Gastroesophageal sphincter (tissue), 4 donors: ENCODE measurements around the gene IGF2R. TPM values are rescaled to one million over a fixed set of nuclear protein-coding genes. Genes with fewer than 3 reads are reported as not detected.

Source experiments
- ATAC-seq: fragments of 150-250 bp; one replicate; pipeline ENCODE4 v1.9.1; 2016; ENCODE audit warnings: mild to moderate bottlenecking, moderate library complexity
- H3K27ac ChIP-seq, 4 donors: fragments of 200-600 bp; sonication (generic) in 3 of 4; 1 replicate in 3 of 4; 2 replicates in 1 of 4; pipeline ENCODE4 v1.5.1; 2016 to 2019
- H3K27me3 ChIP-seq: fragments of 200-600 bp; sonication (generic); one replicate; pipeline ENCODE4 v1.5.1; 2019
- H3K36me3 ChIP-seq, 2 donors: fragments of 200-600 bp; sonication (generic); one replicate each; pipeline ENCODE4 v1.5.1; 2019; ENCODE audit warnings: control low read depth in 1 of 2
- H3K4me1 ChIP-seq, 3 donors: fragments of 200-600 bp; sonication (generic); 1 replicate in 2 of 3; 2 replicates in 1 of 3; pipeline ENCODE4 v1.5.1; 2016 to 2019; ENCODE audit warnings: control low read depth in 2 of 3
- H3K4me3 ChIP-seq, 2 donors: fragments of 200-600 bp; sonication (generic); one replicate each; pipeline ENCODE4 v1.5.1; 2019; ENCODE audit warnings: mild to moderate bottlenecking in 1 of 2, moderate library complexity in 1 of 2
- H3K9me3 ChIP-seq, 3 donors: fragments of 200-600 bp; sonication (generic); one replicate each; pipeline ENCODE4 v1.5.1; 2017 to 2019; ENCODE audit warnings: control low read depth in 2 of 3
- EP300 ChIP-seq: sonication (generic); formaldehyde crosslinking; IDR thresholded peaks from one replicate; pipeline ENCODE4 v1.6.1; 2017; ENCODE audit warnings: antibody characterized with exemption, mild to moderate bottlenecking
- POLR2A ChIP-seq, 2 donors: fragments of 450-650 bp; IDR thresholded peaks; one replicate each; pipeline ENCODE4 v1.6.1; 2017; ENCODE audit warnings: antibody characterized with exemption in 2 of 2, mild to moderate bottlenecking in 2 of 2, moderate library complexity in 1 of 2
- POLR2AphosphoS5 ChIP-seq: sonication (generic); formaldehyde crosslinking; IDR thresholded peaks from one replicate; pipeline ENCODE4 v1.6.1; 2017; ENCODE audit warnings: antibody characterized with exemption
- WGBS, 2 donors: methylation state at CpG; one replicate each; pipeline ENCODE4 v1.1.5; 2018; ENCODE audit warnings: low coverage in 1 of 2; 5-methylcytosine and 5-hydroxymethylcytosine counted together
- total RNA-seq, 4 donors: library from RNA; depleted of rRNA; stranded (reverse); fragments of >200 nt; gene quantifications; one replicate each; pipeline ENCODE4 v1.1.0, GENCODE V29; 2016
- TF ChIP-seq, protein P1 (sequence below), 4 experiments: fragments of 200-600 bp in 2 of 4; fragments of 450-650 bp in 2 of 4; sonication (generic) in 1 of 4; IDR thresholded peaks; one replicate each; pipeline ENCODE4 v1.5.1; 2017 to 2019; ENCODE audit warnings: antibody characterized with exemption in 4 of 4, mild to moderate bottlenecking in 2 of 4, moderate library complexity in 2 of 4

IGF2R gene
- total RNA-seq, 4 donors from 2014 or later = 47.9 to 81.3 (median 52.7) TPM

GRCh38 chr6:160101277-160102205 is 132.7 kb downstream of the IGF2R start:
- ATAC-seq = no peak
- H3K27me3 ChIP-seq = no peaks in the 10 kb centered on the region
- TF ChIP-seq POLR2AphosphoS5 = no peak
- no peak for TF ChIP-seq POLR2A (IDR thresholded peaks at IDR 0.05)
- TF ChIP-seq, protein P1, sequence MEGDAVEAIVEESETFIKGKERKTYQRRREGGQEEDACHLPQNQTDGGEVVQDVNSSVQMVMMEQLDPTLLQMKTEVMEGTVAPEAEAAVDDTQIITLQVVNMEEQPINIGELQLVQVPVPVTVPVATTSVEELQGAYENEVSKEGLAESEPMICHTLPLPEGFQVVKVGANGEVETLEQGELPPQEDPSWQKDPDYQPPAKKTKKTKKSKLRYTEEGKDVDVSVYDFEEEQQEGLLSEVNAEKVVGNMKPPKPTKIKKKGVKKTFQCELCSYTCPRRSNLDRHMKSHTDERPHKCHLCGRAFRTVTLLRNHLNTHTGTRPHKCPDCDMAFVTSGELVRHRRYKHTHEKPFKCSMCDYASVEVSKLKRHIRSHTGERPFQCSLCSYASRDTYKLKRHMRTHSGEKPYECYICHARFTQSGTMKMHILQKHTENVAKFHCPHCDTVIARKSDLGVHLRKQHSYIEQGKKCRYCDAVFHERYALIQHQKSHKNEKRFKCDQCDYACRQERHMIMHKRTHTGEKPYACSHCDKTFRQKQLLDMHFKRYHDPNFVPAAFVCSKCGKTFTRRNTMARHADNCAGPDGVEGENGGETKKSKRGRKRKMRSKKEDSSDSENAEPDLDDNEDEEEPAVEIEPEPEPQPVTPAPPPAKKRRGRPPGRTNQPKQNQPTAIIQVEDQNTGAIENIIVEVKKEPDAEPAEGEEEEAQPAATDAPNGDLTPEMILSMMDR (IDR thresholded peaks at IDR 0.05) = no peak
- no peak for TF ChIP-seq EP300

GRCh38 chr6:160102399-160102798 is 133.5 kb downstream of the IGF2R start:
- ATAC-seq = no peak
- 80% methylated on average over 2 of the region's 16 CpGs; no CpG with 5 or more reads in 1 of the 2 donors for WGBS, 2 donors

More at GRCh38 chr6:160101277-160102205, 132.7 kb downstream of the IGF2R start:
- H3K9me3 ChIP-seq = no peaks in the 10 kb centered on the region
- H3K27ac ChIP-seq = no peak overlapping the region
- H3K4me1 ChIP-seq = no peaks in the 10 kb centered on the region
- H3K36me3 ChIP-seq = peaks cover 0 to 86% of the 10 kb centered on the region in 2 donors
- 80% methylated on average over 9 of the region's 23 CpGs; no CpG with 5 or more reads in 1 of the 2 donors for WGBS, 2 donors
- H3K4me3 ChIP-seq = no peak overlapping the region

DNA sequence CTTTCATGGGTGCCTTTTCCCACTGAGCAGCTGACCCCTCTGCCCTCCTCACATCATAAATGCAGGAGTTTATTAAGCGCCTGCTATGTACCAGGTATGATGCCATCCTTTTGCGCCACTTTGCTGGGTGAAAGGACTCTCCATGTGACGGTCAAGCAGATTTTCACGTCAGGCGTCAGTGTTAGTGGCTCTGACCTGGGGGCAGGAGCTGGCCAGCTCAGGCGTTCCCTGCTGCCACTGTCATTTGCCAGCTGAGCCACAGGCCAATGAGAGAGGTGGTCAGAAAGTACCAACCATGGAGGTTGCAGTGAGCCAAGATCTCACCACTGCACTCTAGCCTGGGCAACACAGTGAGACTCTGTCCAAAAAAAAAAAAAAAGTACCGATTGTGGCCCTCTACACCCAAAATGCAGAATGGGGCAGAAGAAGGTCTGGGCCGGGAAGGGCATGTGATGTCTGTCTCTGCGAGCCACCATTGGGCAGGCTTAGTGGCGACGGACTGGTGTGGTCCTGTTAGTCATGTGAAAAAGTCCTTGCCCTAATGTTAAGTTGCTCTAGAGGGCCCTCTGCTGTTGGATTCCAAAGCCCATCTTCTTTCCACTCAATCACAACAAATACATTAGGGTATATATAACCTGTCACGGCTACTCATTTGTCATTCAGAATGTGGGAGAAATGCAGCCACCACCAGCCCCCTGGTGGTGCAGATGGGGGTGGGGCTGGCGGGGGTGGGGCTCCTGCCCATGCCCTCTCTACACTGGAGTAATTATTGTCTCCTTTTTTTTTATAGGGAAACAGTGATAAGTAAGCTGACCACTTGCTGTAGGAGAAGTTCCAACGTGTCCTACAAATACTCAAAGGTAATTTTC is 134.3 kb downstream of the IGF2R start:
- Histone ChIP-seq H3K4me1 (no peaks in the 10 kb centered on the region), H3K9me3 (no peaks in the 10 kb centered on the region), H3K27me3 (no peaks in the 10 kb centered on the region), H3K27ac (no peak overlapping the region), H3K36me3 (peaks cover 0 to 86% of the 10 kb centered on the region in 2 donors), H3K4me3 (no peak overlapping the region)
- no peak for TF ChIP-seq EP300
- TF ChIP-seq, protein P1 (IDR thresholded peaks at IDR 0.05) = peak in 1 of 4 experiments; percentile 25
- WGBS, 2 donors = 78 to 81% methylated on average over 4 to 10 of the region's 14 CpGs
- ATAC-seq = no peak

More at GRCh38 chr6:160102399-160102798, 133.5 kb downstream of the IGF2R start:
- no peaks in the 10 kb centered on the region for H3K9me3 ChIP-seq
- no peak for TF ChIP-seq EP300
- TF ChIP-seq, protein P1 (IDR thresholded peaks at IDR 0.05) = no peak
- TF ChIP-seq POLR2A (IDR thresholded peaks at IDR 0.05) = no peak
- no peak for TF ChIP-seq POLR2AphosphoS5
- H3K4me1 ChIP-seq = no peaks in the 10 kb centered on the region
- no peak overlapping the region for H3K27ac ChIP-seq
- H3K27me3 ChIP-seq = no peaks in the 10 kb centered on the region
- H3K36me3 ChIP-seq = peaks cover 0 to 86% of the 10 kb centered on the region in 2 donors
- H3K4me3 ChIP-seq = no peak overlapping the region

DNA sequence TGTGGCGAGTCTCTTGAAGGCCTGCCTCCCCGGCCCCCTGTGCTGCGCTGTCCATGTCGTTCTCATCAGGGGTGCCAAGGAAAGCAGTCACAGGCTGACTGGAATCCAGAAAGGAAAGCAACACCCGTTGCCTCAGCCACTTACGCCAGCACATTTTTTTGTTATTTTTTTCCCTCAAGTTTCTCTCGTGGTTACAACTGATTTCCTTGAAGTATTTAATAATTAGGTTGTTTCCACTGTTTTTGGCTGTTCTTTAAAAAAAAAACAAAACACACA is 134.9 kb downstream of the IGF2R start:
- TF ChIP-seq EP300 = no peak
- TF ChIP-seq, protein P1 (IDR thresholded peaks at IDR 0.05) = no peak
- TF ChIP-seq POLR2AphosphoS5 = no peak
- no peak for TF ChIP-seq POLR2A (IDR thresholded peaks at IDR 0.05)
- H3K27ac ChIP-seq = no peak overlapping the region
- ATAC-seq = no peak
- H3K27me3 ChIP-seq = no peaks in the 10 kb centered on the region
- 79 to 89% methylated on average over 7 of the region's 7 CpGs for WGBS, 2 donors
- no peak overlapping the region for H3K4me3 ChIP-seq
- H3K4me1 ChIP-seq = no peaks in the 10 kb centered on the region
- H3K36me3 ChIP-seq = peaks cover 0 to 86% of the 10 kb centered on the region in 2 donors
- H3K9me3 ChIP-seq = no peaks in the 10 kb centered on the region
